GM12878 (cell line): ENCODE data around the gene MAST2. TPM values are rescaled to one million over a fixed set of nuclear protein-coding genes. Genes with fewer than 3 reads are reported as not detected.

ENCODE experiments used
- ATAC-seq: fragments of 200-7000 bp; cut with Tn5 transposase; 3 replicates; pipeline ENCODE4 v1.9.1; 2020; ENCODE audit warnings: mild to moderate bottlenecking, moderate library complexity
- BruUV-seq: library from RNA; stranded (reverse); fragments of 400-500 nt; replicated peaks from 2 replicates; lab custom pipeline; 2021; lab: Mats Ljungman, UMichigan
- CTCF ChIA-PET: fragments of 300-600 bp; sonication (Branson Sonifier 250); formaldehyde crosslinking; extraction: SDS; loops from one replicate; lab custom pipeline; 2021; ENCODE audit warnings: inconsistent platforms; lab: Yijun Ruan, JAX
- POLR2A ChIA-PET: fragments of 350-600 bp; formaldehyde crosslinking; extraction: SDS; loops from one replicate; lab custom pipeline; 2021; ENCODE audit warnings: inconsistent platforms; lab: Charles Lee
- RAD21 ChIA-PET: fragments of 300-600 bp; sonication (Branson Sonifier 250); formaldehyde crosslinking; loops from one replicate; lab custom pipeline; 2023; ENCODE audit warnings: antibody characterized with exemption; ENCODE audit not compliant: unreplicated experiment; lab: Charles Lee
- SMC1A ChIA-PET: fragments of 300-600 bp; sonication (Branson Sonifier 250); formaldehyde crosslinking; loops from one replicate; lab custom pipeline; 2023; ENCODE audit not compliant: unreplicated experiment, uncharacterized antibody; lab: Charles Lee
- DNase-seq: peaks from one replicate; pipeline ENCODE4 v3.0.0-alpha.2; 2011; ENCODE audit warnings: low read depth, low spot score
- FAIRE-seq: peaks from 3 replicates; lab custom pipeline; 2011; peaks lifted over from hg19 to GRCh38; lab: Jason Lieb, UNC
- H2AFZ ChIP-seq: 2 replicates; pipeline ENCODE4 v1.6.0; 2011; ENCODE audit warnings: low read depth, low read length, control low read depth; ENCODE audit not compliant: control insufficient read depth
- H3K27ac ChIP-seq: 2 replicates; pipeline ENCODE4 v1.5.1; 2011; ENCODE audit warnings: control low read depth; ENCODE audit not compliant: control insufficient read depth, insufficient read depth
- H3K27me3 ChIP-seq, 2 experiments: replicated peaks in 1 of 2; 2 replicates each; pipeline versions ENCODE4 v1.6.0 to v1.6.1; 2011; ENCODE audit warnings: low read length in 1 of 2; ENCODE audit not compliant: control insufficient read depth in 2 of 2, insufficient read depth in 2 of 2
- H3K36me3 ChIP-seq, 2 experiments: 2 replicates each; pipeline ENCODE4 v1.5.1; 2011; ENCODE audit warnings: low read length in 1 of 2; ENCODE audit not compliant: control insufficient read depth in 2 of 2, insufficient read depth in 2 of 2
- H3K4me1 ChIP-seq: 2 replicates; pipeline ENCODE4 v1.6.1; 2011; ENCODE audit warnings: mild to moderate bottlenecking, low read length, moderate library complexity, mixed read lengths; ENCODE audit not compliant: control insufficient read depth, insufficient read depth
- H3K4me2 ChIP-seq: 2 replicates; pipeline ENCODE4 v1.6.0; 2011; ENCODE audit warnings: control low read depth; ENCODE audit not compliant: control insufficient read depth, insufficient read depth
- H3K4me3 ChIP-seq: fragments of 200-600 bp; sonication (generic); 2 replicates; pipeline ENCODE4 v1.5.1; 2016
- H3K79me2 ChIP-seq: 2 replicates; pipeline ENCODE4 v1.6.0; 2011; ENCODE audit warnings: low read length; ENCODE audit not compliant: control insufficient read depth, insufficient read depth
- H3K9ac ChIP-seq: 2 replicates; pipeline ENCODE4 v1.8.0; 2011; ENCODE audit warnings: low read length, control low read depth, mixed read lengths; ENCODE audit not compliant: control insufficient read depth, insufficient read depth
- H3K9me3 ChIP-seq: replicated peaks from 3 replicates; pipeline ENCODE4 v1.5.1; 2011; ENCODE audit warnings: mild to moderate bottlenecking, low read length; ENCODE audit not compliant: control insufficient read depth, insufficient read depth
- H4K20me1 ChIP-seq: 2 replicates; pipeline ENCODE4 v1.6.0; 2011; ENCODE audit not compliant: control insufficient read depth, insufficient read depth
- ATF2 ChIP-seq: IDR thresholded peaks from 2 replicates; pipeline ENCODE4 v1.6.1; 2012; ENCODE audit warnings: low read length, inconsistent platforms
- CBFB ChIP-seq: IDR thresholded peaks from 2 replicates; pipeline ENCODE4 v1.6.1; 2016; ENCODE audit warnings: antibody characterized with exemption, low read depth
- LARP7 ChIP-seq: fragments of 450-650 bp; IDR thresholded peaks from 2 replicates; pipeline ENCODE4 v1.6.1; 2017; ENCODE audit warnings: mild to moderate bottlenecking
- MEF2A ChIP-seq: IDR thresholded peaks from 2 replicates; pipeline ENCODE4 v1.6.1; 2011; ENCODE audit warnings: low read depth, mild to moderate bottlenecking, low read length, moderate library complexity; ENCODE audit not compliant: insufficient read depth
- SIX5 ChIP-seq: IDR thresholded peaks from 2 replicates; pipeline ENCODE4 v1.6.1; 2011; ENCODE audit warnings: mild to moderate bottlenecking, low read depth, low read length, moderate library complexity; ENCODE audit not compliant: severe bottlenecking
- SREBF2 ChIP-seq: IDR thresholded peaks from 2 replicates; pipeline ENCODE4 v1.6.1; 2012; ENCODE audit warnings: mild to moderate bottlenecking, low read length
- TCF12 ChIP-seq: IDR thresholded peaks from 2 replicates; pipeline ENCODE4 v1.6.1; 2011; ENCODE audit warnings: low read depth, mild to moderate bottlenecking, low read length
- ZNF217 ChIP-seq: fragments of 450-650 bp; IDR thresholded peaks from 2 replicates; pipeline ENCODE4 v1.6.1; 2017; ENCODE audit warnings: antibody characterized with exemption, mild to moderate bottlenecking
- WGBS: methylation state at CpG from one replicate; pipeline ENCODE4 v1.1.6; 2016; ENCODE audit warnings: low lambda C conversion rate; ENCODE audit not compliant: insufficient replicate concordance, insufficient coverage; ENCODE audit errors: missing lambda C conversion rate; 5-methylcytosine and 5-hydroxymethylcytosine counted together
- in situ Hi-C: fragments of 300-500 bp; cut with MboI; formaldehyde crosslinking; loops from 9 replicates; pipeline ENCODE4 v1.14.3; 2018; ENCODE audit warnings: mixed read lengths
- intact Hi-C: fragments of 100-400 bp; cut with micrococcal nuclease; formaldehyde crosslinking; loops from one replicate; pipeline ENCODE4 v1.14.2; 2022; ENCODE audit not compliant: unreplicated experiment
- polyA plus RNA-seq, 11 experiments: library from polyadenylated mRNA; depleted of rRNA in 4 of 11; unstranded in 6 of 11; stranded (reverse) in 5 of 11; fragments of >200 nt; fragmentation: Nextera tagmentation in 4 of 11; fragmentation: Illumina TruSeq in 1 of 11; extraction: Ambion mirVana in 4 of 11; extraction: Trizol in 1 of 11; gene quantifications; 1 replicate in 1 of 11; 2 replicates in 10 of 11; pipeline versions ENCODE4 v1.2.1 to v1.2.3, GENCODE V29; 2011 to 2016; ENCODE audit warnings: inconsistent platforms in 2 of 11, missing spikeins in 2 of 11, low read depth in 1 of 11
- total RNA-seq, 4 experiments: library from RNA; depleted of rRNA in 3 of 4; stranded (reverse); fragments of >200 nt in 3 of 4; fragmentation: Illumina TruSeq in 1 of 4; extraction: Trizol in 1 of 4; gene quantifications; 2 replicates each; pipeline versions ENCODE4 v1.2.1 to v1.2.3, GENCODE V29; 2013 to 2021
- TF ChIP-seq, protein P1 (sequence below): fragments of 450-650 bp; IDR thresholded peaks from 2 replicates; pipeline ENCODE4 v1.6.1; 2018; ENCODE audit warnings: borderline replicate concordance, mild to moderate bottlenecking; ENCODE audit not compliant: partially characterized antibody
- TF ChIP-seq, protein P2 (sequence below): IDR thresholded peaks from 2 replicates; pipeline ENCODE4 v1.6.1; 2012; ENCODE audit warnings: improper control_type of control experiment, low read depth, low read length; ENCODE audit not compliant: insufficient replicate concordance
- TF ChIP-seq, protein P3 (sequence below): IDR thresholded peaks from 2 replicates; pipeline ENCODE4 v1.6.1; 2011; ENCODE audit warnings: low read depth, mild to moderate bottlenecking, low read length, moderate library complexity, borderline replicate concordance; ENCODE audit errors: extremely low read depth
- TF ChIP-seq, protein P4 (sequence below): IDR thresholded peaks from 2 replicates; pipeline ENCODE4 v1.6.1; 2011; ENCODE audit warnings: mild to moderate bottlenecking, low read depth, low read length, moderate library complexity; ENCODE audit not compliant: insufficient replicate concordance

Gene MAST2
- total and polyA plus RNA-seq, 10 of the 15 experiments (the other 5 are each of a cell fraction or from before 2014, with no cell fraction given) = 1.0 to 28.7 (median 13.8) TPM

DNA sequence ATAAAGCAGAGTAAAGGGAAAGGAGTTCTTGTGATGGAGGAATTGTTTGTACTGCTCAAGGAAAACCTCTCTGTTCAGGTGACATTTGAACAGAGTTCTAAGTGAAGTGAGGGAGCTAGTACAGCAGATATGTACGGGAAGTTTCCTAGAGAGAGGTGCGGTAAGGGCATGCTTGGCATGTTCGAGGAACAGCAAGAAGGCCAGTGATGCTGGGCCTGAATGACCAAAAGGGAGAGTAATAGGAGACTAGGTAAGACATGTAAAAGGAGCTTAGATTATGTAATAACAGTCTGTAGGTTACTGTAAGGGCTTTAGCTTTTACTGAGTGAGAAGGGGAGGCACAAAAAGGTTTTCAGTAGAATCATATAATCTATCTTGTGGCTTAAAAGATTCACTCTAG, 265.1 kb downstream of the MAST2 start:
- 96% methylated on average over 3 of the region's 3 CpGs for WGBS
- Histone ChIP-seq H3K9ac (no peak overlapping the region), H3K27ac (no peak overlapping the region), H3K79me2 (no peaks in the 10 kb centered on the region), H3K9me3 (no peaks in the 10 kb centered on the region), H4K20me1 (no peaks in the 10 kb centered on the region), H3K27me3 (no peaks in the 10 kb centered on the region), H2AFZ (no peak overlapping the region), H3K4me2 (no peak overlapping the region), H3K4me3 (no peak overlapping the region), H3K36me3 (peaks cover 1 to 7% of the 10 kb centered on the region in 2 experiments; a peak in 3 of 4 replicates), H3K4me1 (no peaks in the 10 kb centered on the region; the same call in 1 of the 2 replicates)
- no peak for DNase-seq
- in situ Hi-C loops (no loop called here), intact Hi-C loops (no loop called here)
- POLR2A ChIA-PET = interaction anchor here (0.8 kb wide), 1 partner anchor 55 kb away, joined by 3 read pairs; no protein-coding TSS in a partner anchor
- no peak; the same call in 2 of the 3 replicates for ATAC-seq
- CTCF ChIA-PET = interaction anchor here (1.1 to 2.7 kb wide), 7 partner anchors 12 to 155 kb away, joined by 3 to 10 read pairs (median 4); no protein-coding TSS in a partner anchor
- no TSS peak for BruUV-seq
- SMC1A ChIA-PET = interaction anchor here (0.6 to 2.5 kb wide), 13 partner anchors 17 to 156 kb away, joined by 3 to 7 read pairs (median 3); no protein-coding TSS in a partner anchor
- FAIRE-seq = no peak
- RAD21 ChIA-PET = interaction anchor here (0.8 to 1.5 kb wide), 4 partner anchors 16 to 61 kb away, joined by 3 to 5 read pairs (median 5); no protein-coding TSS in a partner anchor
- TF ChIP-seq LARP7 (no peak), TCF12 (no peak), MEF2A (no peak), ATF2 (no peak), SIX5 (no peak), CBFB (no peak), SREBF2 (no peak), ZNF217 (no peak)
- TF ChIP-seq, protein P1, sequence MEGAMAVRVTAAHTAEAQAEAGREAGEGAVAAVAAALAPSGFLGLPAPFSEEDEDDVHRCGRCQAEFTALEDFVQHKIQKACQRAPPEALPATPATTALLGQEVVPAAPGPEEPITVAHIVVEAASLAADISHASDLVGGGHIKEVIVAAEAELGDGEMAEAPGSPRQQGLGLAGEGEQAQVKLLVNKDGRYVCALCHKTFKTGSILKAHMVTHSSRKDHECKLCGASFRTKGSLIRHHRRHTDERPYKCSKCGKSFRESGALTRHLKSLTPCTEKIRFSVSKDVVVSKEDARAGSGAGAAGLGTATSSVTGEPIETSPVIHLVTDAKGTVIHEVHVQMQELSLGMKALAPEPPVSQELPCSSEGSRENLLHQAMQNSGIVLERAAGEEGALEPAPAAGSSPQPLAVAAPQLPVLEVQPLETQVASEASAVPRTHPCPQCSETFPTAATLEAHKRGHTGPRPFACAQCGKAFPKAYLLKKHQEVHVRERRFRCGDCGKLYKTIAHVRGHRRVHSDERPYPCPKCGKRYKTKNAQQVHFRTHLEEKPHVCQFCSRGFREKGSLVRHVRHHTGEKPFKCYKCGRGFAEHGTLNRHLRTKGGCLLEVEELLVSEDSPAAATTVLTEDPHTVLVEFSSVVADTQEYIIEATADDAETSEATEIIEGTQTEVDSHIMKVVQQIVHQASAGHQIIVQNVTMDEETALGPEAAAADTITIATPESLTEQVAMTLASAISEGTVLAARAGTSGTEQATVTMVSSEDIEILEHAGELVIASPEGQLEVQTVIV = no peak
- TF ChIP-seq, protein P2, sequence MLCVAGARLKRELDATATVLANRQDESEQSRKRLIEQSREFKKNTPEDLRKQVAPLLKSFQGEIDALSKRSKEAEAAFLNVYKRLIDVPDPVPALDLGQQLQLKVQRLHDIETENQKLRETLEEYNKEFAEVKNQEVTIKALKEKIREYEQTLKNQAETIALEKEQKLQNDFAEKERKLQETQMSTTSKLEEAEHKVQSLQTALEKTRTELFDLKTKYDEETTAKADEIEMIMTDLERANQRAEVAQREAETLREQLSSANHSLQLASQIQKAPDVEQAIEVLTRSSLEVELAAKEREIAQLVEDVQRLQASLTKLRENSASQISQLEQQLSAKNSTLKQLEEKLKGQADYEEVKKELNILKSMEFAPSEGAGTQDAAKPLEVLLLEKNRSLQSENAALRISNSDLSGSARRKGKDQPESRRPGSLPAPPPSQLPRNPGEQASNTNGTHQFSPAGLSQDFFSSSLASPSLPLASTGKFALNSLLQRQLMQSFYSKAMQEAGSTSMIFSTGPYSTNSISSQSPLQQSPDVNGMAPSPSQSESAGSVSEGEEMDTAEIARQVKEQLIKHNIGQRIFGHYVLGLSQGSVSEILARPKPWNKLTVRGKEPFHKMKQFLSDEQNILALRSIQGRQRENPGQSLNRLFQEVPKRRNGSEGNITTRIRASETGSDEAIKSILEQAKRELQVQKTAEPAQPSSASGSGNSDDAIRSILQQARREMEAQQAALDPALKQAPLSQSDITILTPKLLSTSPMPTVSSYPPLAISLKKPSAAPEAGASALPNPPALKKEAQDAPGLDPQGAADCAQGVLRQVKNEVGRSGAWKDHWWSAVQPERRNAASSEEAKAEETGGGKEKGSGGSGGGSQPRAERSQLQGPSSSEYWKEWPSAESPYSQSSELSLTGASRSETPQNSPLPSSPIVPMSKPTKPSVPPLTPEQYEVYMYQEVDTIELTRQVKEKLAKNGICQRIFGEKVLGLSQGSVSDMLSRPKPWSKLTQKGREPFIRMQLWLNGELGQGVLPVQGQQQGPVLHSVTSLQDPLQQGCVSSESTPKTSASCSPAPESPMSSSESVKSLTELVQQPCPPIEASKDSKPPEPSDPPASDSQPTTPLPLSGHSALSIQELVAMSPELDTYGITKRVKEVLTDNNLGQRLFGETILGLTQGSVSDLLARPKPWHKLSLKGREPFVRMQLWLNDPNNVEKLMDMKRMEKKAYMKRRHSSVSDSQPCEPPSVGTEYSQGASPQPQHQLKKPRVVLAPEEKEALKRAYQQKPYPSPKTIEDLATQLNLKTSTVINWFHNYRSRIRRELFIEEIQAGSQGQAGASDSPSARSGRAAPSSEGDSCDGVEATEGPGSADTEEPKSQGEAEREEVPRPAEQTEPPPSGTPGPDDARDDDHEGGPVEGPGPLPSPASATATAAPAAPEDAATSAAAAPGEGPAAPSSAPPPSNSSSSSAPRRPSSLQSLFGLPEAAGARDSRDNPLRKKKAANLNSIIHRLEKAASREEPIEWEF = no peak
- TF ChIP-seq, protein P3, sequence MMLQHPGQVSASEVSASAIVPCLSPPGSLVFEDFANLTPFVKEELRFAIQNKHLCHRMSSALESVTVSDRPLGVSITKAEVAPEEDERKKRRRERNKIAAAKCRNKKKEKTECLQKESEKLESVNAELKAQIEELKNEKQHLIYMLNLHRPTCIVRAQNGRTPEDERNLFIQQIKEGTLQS = no peak
- TF ChIP-seq, protein P4, sequence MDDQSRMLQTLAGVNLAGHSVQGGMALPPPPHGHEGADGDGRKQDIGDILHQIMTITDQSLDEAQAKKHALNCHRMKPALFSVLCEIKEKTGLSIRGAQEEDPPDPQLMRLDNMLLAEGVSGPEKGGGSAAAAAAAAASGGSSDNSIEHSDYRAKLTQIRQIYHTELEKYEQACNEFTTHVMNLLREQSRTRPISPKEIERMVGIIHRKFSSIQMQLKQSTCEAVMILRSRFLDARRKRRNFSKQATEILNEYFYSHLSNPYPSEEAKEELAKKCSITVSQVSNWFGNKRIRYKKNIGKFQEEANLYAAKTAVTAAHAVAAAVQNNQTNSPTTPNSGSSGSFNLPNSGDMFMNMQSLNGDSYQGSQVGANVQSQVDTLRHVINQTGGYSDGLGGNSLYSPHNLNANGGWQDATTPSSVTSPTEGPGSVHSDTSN = no peak
